ENCODE data around the gene GPR183.

GPR183 gene

GRCh38 chr13:99301913-99302636, 5.1 kb downstream of the GPR183 start:
- no peak overlapping the region for H3K4ac ChIP-seq (ENCODE audit: low read length)
- H3K23ac ChIP-seq (ENCODE audit: low read depth, low read length, poor library complexity), result no peak overlapping the region
- no peak for DNase-seq (ENCODE audit: low spot score)

DNA sequence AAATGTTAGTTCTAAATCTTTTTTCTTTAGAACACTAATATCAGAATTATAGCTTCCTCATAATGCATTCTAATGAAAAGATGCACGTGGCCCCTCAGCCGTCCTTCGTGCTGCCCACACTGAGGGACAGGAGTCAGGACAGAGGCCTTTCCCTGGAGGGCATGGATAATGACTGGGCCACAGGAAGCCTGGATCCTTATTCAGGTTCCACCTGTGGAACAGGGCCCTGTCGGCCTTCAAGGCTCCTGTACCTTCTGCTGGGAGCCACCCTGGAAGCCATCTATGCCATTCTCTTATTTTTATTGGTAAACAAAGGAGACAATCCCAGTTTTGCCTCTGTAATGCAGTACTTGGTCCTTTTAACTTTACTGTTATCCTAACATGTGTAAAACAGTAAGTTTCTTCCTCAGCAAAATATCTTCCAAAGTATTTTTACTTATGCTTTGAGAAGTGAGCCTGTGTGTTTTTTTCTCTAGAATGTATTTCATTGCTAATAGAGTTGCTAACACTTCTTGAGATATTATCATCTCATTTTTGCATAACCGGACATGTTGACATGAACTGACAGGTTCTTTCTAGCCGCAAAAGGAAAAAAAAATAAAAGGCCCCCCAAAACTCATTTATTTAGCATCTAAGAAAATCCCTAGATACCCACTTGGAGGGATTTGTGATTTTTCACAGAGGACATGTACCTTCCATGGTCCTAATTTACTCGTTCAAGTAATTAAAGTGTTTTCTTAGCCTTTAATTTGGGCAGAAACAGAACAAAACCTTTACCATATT, 6.0 kb downstream of the GPR183 start:
- no peak overlapping the region for H3K4ac ChIP-seq (ENCODE audit: low read length)

More at GRCh38 chr13:99301913-99302636, 5.1 kb downstream of the GPR183 start:
- Histone ChIP-seq H4K91ac (ENCODE audit: low read depth, low read length, poor library complexity) (no peak overlapping the region), H2BK12ac (ENCODE audit: low read length) (no peak overlapping the region), H3K4me3 (ENCODE audit: low read length in 2 of 2) (no peak overlapping the region), H3K27me3 (ENCODE audit: control insufficient read depth in 3 of 3, insufficient read depth in 3 of 3, low read depth in 1 of 3, low read length in 3 of 3) (no peaks in the 10 kb centered on the region), H3K79me1 (ENCODE audit: low read depth, low read length) (peaks cover 1% of the 10 kb centered on the region), H3K9ac (ENCODE audit: low read depth, low read length, poor library complexity) (no peak overlapping the region), H3K4me1 (ENCODE audit: control insufficient read depth in 2 of 2, insufficient read depth in 1 of 2, low read depth in 1 of 2, low read length in 2 of 2) (peaks cover 0 to 5% of the 10 kb centered on the region in 2 donors), H2BK15ac (ENCODE audit: low read length) (no peak overlapping the region), H3K36me3 (replicated peaks in 1 of 2; ENCODE audit: control insufficient read depth in 2 of 2, insufficient read depth in 2 of 2, low read length in 2 of 2) (peaks cover 4% of the 10 kb centered on the region in 2 donors), H3K4me2 (ENCODE audit: insufficient read depth, low read length, poor library complexity, severe bottlenecking) (no peak overlapping the region), H2BK5ac (ENCODE audit: low read length) (no peak overlapping the region), H4K8ac (ENCODE audit: low read depth, low read length) (no peak overlapping the region), H3K27ac (replicated peaks; ENCODE audit: low read length) (no peak overlapping the region), H3K14ac (ENCODE audit: low read length) (no peak overlapping the region), H3K18ac (ENCODE audit: low read length) (no peak overlapping the region), H2BK120ac (ENCODE audit: low read depth, low read length) (no peak overlapping the region), H2AFZ (ENCODE audit: low read length) (no peak overlapping the region), H3K9me3 (replicated peaks in 1 of 2; ENCODE audit: control insufficient read depth in 2 of 2, insufficient read depth in 1 of 2, low read depth in 1 of 2, low read length in 2 of 2) (peaks cover 0 to 3% of the 10 kb centered on the region in 2 donors), H2AK5ac (ENCODE audit: low read depth, low read length) (no peak overlapping the region)
- no CpG with 5 or more reads among the region's 1 CpG for WGBS, 2 donors (ENCODE audit: extremely low coverage in 2 of 2, insufficient read length in 2 of 2, insufficient replicate concordance in 1 of 2)

GRCh38 chr13:99299920-99300341, 7.3 kb downstream of the GPR183 start:
- no peak overlapping the region for H3K14ac ChIP-seq (ENCODE audit: low read length)
- H3K4ac ChIP-seq (ENCODE audit: low read length), result no peak overlapping the region
- no peaks in the 10 kb centered on the region for H3K79me1 ChIP-seq (ENCODE audit: low read depth, low read length)
- no peak overlapping the region for H2AFZ ChIP-seq (ENCODE audit: low read length)
- WGBS, 2 donors (ENCODE audit: extremely low coverage in 2 of 2, insufficient read length in 2 of 2, insufficient replicate concordance in 1 of 2), result no CpG with 5 or more reads among the region's 4 CpGs
- no peak overlapping the region for H3K23ac ChIP-seq (ENCODE audit: low read depth, low read length, poor library complexity)
- no peaks in the 10 kb centered on the region for H3K27me3 ChIP-seq (ENCODE audit: control insufficient read depth in 3 of 3, insufficient read depth in 3 of 3, low read depth in 1 of 3, low read length in 3 of 3)
- peaks cover 4% of the 10 kb centered on the region in 2 donors for H3K36me3 ChIP-seq (replicated peaks in 1 of 2; ENCODE audit: control insufficient read depth in 2 of 2, insufficient read depth in 2 of 2, low read length in 2 of 2)
- H4K8ac ChIP-seq (ENCODE audit: low read depth, low read length), result no peak overlapping the region
- DNase-seq (ENCODE audit: low spot score), result no peak
- no peak overlapping the region for H2BK15ac ChIP-seq (ENCODE audit: low read length)
- no peaks in the 10 kb centered on the region for H3K4me1 ChIP-seq (ENCODE audit: control insufficient read depth in 2 of 2, insufficient read depth in 1 of 2, low read depth in 1 of 2, low read length in 2 of 2)
- H4K91ac ChIP-seq (ENCODE audit: low read depth, low read length, poor library complexity), result no peak overlapping the region
- H3K9me3 ChIP-seq (replicated peaks in 1 of 2; ENCODE audit: control insufficient read depth in 2 of 2, insufficient read depth in 1 of 2, low read depth in 1 of 2, low read length in 2 of 2), result peaks cover 0 to 3% of the 10 kb centered on the region in 2 donors
- no peak overlapping the region for H2AK5ac ChIP-seq (ENCODE audit: low read depth, low read length)
- H3K18ac ChIP-seq (ENCODE audit: low read length), result no peak overlapping the region
- H3K4me3 ChIP-seq (ENCODE audit: low read length in 2 of 2), result no peak overlapping the region
- no peak overlapping the region for H3K27ac ChIP-seq (replicated peaks; ENCODE audit: low read length)
- no peak overlapping the region for H2BK5ac ChIP-seq (ENCODE audit: low read length)
- no peak overlapping the region for H2BK12ac ChIP-seq (ENCODE audit: low read length)
- no peak overlapping the region for H2BK120ac ChIP-seq (ENCODE audit: low read depth, low read length)
- H3K4me2 ChIP-seq (ENCODE audit: insufficient read depth, low read length, poor library complexity, severe bottlenecking), result no peak overlapping the region
- no peak overlapping the region for H3K9ac ChIP-seq (ENCODE audit: low read depth, low read length, poor library complexity)

More for the DNA sequence above, 6.0 kb downstream of the GPR183 start:
- Histone ChIP-seq H3K27me3 (ENCODE audit: control insufficient read depth in 3 of 3, insufficient read depth in 3 of 3, low read depth in 1 of 3, low read length in 3 of 3) (no peaks in the 10 kb centered on the region), H4K91ac (ENCODE audit: low read depth, low read length, poor library complexity) (no peak overlapping the region), H3K27ac (replicated peaks; ENCODE audit: low read length) (no peak overlapping the region), H3K79me1 (ENCODE audit: low read depth, low read length) (peaks cover 1% of the 10 kb centered on the region), H2BK15ac (ENCODE audit: low read length) (no peak overlapping the region), H4K8ac (ENCODE audit: low read depth, low read length) (no peak overlapping the region), H3K9ac (ENCODE audit: low read depth, low read length, poor library complexity) (no peak overlapping the region), H3K9me3 (replicated peaks in 1 of 2; ENCODE audit: control insufficient read depth in 2 of 2, insufficient read depth in 1 of 2, low read depth in 1 of 2, low read length in 2 of 2) (peaks cover 0 to 3% of the 10 kb centered on the region in 2 donors), H3K4me3 (ENCODE audit: low read length in 2 of 2) (no peak overlapping the region), H2BK120ac (ENCODE audit: low read depth, low read length) (no peak overlapping the region), H2AK5ac (ENCODE audit: low read depth, low read length) (no peak overlapping the region), H3K36me3 (replicated peaks in 1 of 2; ENCODE audit: control insufficient read depth in 2 of 2, insufficient read depth in 2 of 2, low read length in 2 of 2) (peaks cover 4% of the 10 kb centered on the region in 2 donors), H3K4me2 (ENCODE audit: insufficient read depth, low read length, poor library complexity, severe bottlenecking) (no peak overlapping the region), H3K14ac (ENCODE audit: low read length) (no peak overlapping the region), H3K23ac (ENCODE audit: low read depth, low read length, poor library complexity) (no peak overlapping the region), H3K18ac (ENCODE audit: low read length) (no peak overlapping the region), H3K4me1 (ENCODE audit: control insufficient read depth in 2 of 2, insufficient read depth in 1 of 2, low read depth in 1 of 2, low read length in 2 of 2) (no peaks in the 10 kb centered on the region), H2BK5ac (ENCODE audit: low read length) (no peak overlapping the region), H2AFZ (ENCODE audit: low read length) (no peak overlapping the region), H2BK12ac (ENCODE audit: low read length) (no peak overlapping the region)
- WGBS, 2 donors (ENCODE audit: extremely low coverage in 2 of 2, insufficient read length in 2 of 2, insufficient replicate concordance in 1 of 2), result no CpG with 5 or more reads among the region's 7 CpGs
- DNase-seq (ENCODE audit: low spot score), result no peak

- Histone ChIP-seq H3K18ac (ENCODE audit: low read length) (no peak overlapping the region), H3K9ac (ENCODE audit: low read depth, low read length, poor library complexity) (no peak overlapping the region), H4K91ac (ENCODE audit: low read depth, low read length, poor library complexity) (no peak overlapping the region), H3K4me2 (ENCODE audit: insufficient read depth, low read length, poor library complexity, severe bottlenecking) (no peak overlapping the region), H3K27me3 (ENCODE audit: control insufficient read depth in 3 of 3, insufficient read depth in 3 of 3, low read depth in 1 of 3, low read length in 3 of 3) (no peaks in the 10 kb centered on the region), H3K4me3 (ENCODE audit: low read length in 2 of 2) (no peak overlapping the region), H2AK5ac (ENCODE audit: low read depth, low read length) (no peak overlapping the region), H3K4me1 (ENCODE audit: control insufficient read depth in 2 of 2, insufficient read depth in 1 of 2, low read depth in 1 of 2, low read length in 2 of 2) (no peaks in the 10 kb centered on the region), H3K79me1 (ENCODE audit: low read depth, low read length) (no peaks in the 10 kb centered on the region), H3K4ac (ENCODE audit: low read length) (no peak overlapping the region), H2AFZ (ENCODE audit: low read length) (no peak overlapping the region), H2BK15ac (ENCODE audit: low read length) (no peak overlapping the region), H2BK12ac (ENCODE audit: low read length) (no peak overlapping the region), H3K23ac (ENCODE audit: low read depth, low read length, poor library complexity) (no peak overlapping the region), H3K27ac (replicated peaks; ENCODE audit: low read length) (no peak overlapping the region), H3K14ac (ENCODE audit: low read length) (no peak overlapping the region), H3K36me3 (replicated peaks in 1 of 2; ENCODE audit: control insufficient read depth in 2 of 2, insufficient read depth in 2 of 2, low read length in 2 of 2) (peaks cover 4% of the 10 kb centered on the region in 2 donors), H3K9me3 (replicated peaks in 1 of 2; ENCODE audit: control insufficient read depth in 2 of 2, insufficient read depth in 1 of 2, low read depth in 1 of 2, low read length in 2 of 2) (peaks cover 0 to 3% of the 10 kb centered on the region in 2 donors), H2BK120ac (ENCODE audit: low read depth, low read length) (no peak overlapping the region), H4K8ac (ENCODE audit: low read depth, low read length) (no peak overlapping the region), H2BK5ac (ENCODE audit: low read length) (no peak overlapping the region)
- no peak for DNase-seq (ENCODE audit: low spot score)
- no CpG with 5 or more reads among the region's 4 CpGs for WGBS, 2 donors (ENCODE audit: extremely low coverage in 2 of 2, insufficient read length in 2 of 2, insufficient replicate concordance in 1 of 2)
Measured at GRCh38 chr13:99299256-99299919, 7.8 kb downstream of the GPR183 start.

Measured in neuronal stem cell (in vitro differentiated cells).